Measurements from ENCODE around the gene RNF215.

GRCh38 chr22:30399718-30400117 lies 12.5 kb upstream of the RNF215 start:
- no peak for TF ChIP-seq EZH2phosphoT487 (IDR thresholded peaks at IDR 0.05; ENCODE audit: low read depth)
- TF ChIP-seq, protein P1, sequence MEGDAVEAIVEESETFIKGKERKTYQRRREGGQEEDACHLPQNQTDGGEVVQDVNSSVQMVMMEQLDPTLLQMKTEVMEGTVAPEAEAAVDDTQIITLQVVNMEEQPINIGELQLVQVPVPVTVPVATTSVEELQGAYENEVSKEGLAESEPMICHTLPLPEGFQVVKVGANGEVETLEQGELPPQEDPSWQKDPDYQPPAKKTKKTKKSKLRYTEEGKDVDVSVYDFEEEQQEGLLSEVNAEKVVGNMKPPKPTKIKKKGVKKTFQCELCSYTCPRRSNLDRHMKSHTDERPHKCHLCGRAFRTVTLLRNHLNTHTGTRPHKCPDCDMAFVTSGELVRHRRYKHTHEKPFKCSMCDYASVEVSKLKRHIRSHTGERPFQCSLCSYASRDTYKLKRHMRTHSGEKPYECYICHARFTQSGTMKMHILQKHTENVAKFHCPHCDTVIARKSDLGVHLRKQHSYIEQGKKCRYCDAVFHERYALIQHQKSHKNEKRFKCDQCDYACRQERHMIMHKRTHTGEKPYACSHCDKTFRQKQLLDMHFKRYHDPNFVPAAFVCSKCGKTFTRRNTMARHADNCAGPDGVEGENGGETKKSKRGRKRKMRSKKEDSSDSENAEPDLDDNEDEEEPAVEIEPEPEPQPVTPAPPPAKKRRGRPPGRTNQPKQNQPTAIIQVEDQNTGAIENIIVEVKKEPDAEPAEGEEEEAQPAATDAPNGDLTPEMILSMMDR (IDR thresholded peaks at IDR 0.05; ENCODE audit: low read depth, low read length): no peak

All from OCI-LY3 (cell line).